Neural cell (in vitro differentiated cells): ENCODE data around the gene KLHL6. TPM values are rescaled to one million over a fixed set of nuclear protein-coding genes. Genes with fewer than 3 reads are reported as not detected.

Source experiments
- H2AFZ ChIP-seq: fragments of 200-600, 300-800 bp; sonication (generic), shearing (Covaris generic); 2 replicates; pipeline ENCODE4 v1.6.0; 2014; ENCODE audit warnings: low read depth, mild to moderate bottlenecking, antibody characterized with exemption, low read length, moderate library complexity
- H3F3A ChIP-seq: fragments of 200-600 bp; shearing (Covaris generic); 2 replicates; pipeline ENCODE4 v1.6.1; 2016; ENCODE audit warnings: mild to moderate bottlenecking, moderate library complexity, mixed read lengths, antibody characterized with exemption, low read length; ENCODE audit not compliant: insufficient read depth, poor library complexity, severe bottlenecking
- H3K27ac ChIP-seq: fragments of 200-600, 300-800 bp; sonication (generic), shearing (Covaris generic); 2 replicates; pipeline ENCODE4 v1.5.1; 2014; ENCODE audit warnings: mild to moderate bottlenecking, low read length, moderate library complexity
- H3K27me3 ChIP-seq: fragments of 300-800, 200-600 bp; sonication (generic), shearing (Covaris generic); 2 replicates; pipeline ENCODE4 v1.6.0; 2014; ENCODE audit warnings: mild to moderate bottlenecking, low read depth, low read length, moderate library complexity; ENCODE audit not compliant: insufficient read depth
- H3K36me3 ChIP-seq: fragments of 300-800, 200-600 bp; sonication (generic), shearing (Covaris generic); 2 replicates; pipeline ENCODE4 v1.5.1; 2014; ENCODE audit warnings: mild to moderate bottlenecking, antibody characterized with exemption, low read length, moderate library complexity; ENCODE audit not compliant: insufficient read depth
- H3K4me2 ChIP-seq: fragments of 300-800, 200-600 bp; sonication (generic), shearing (Covaris generic); 2 replicates; pipeline ENCODE4 v1.6.0; 2014; ENCODE audit warnings: mild to moderate bottlenecking, low read length
- H3K4me3 ChIP-seq: fragments of 300-800, 200-600 bp; sonication (generic), shearing (Covaris generic); 2 replicates; pipeline ENCODE4 v1.5.1; 2014; ENCODE audit warnings: mild to moderate bottlenecking, low read length, moderate library complexity
- H3K79me2 ChIP-seq: fragments of 200-600 bp; shearing (Covaris generic); replicated peaks from 2 replicates; pipeline ENCODE4 v1.6.0; 2014; ENCODE audit warnings: mild to moderate bottlenecking, low read length, moderate library complexity; ENCODE audit not compliant: insufficient read depth
- H3K9ac ChIP-seq: fragments of 300-800, 200-600 bp; sonication (generic), shearing (Covaris generic); 2 replicates; pipeline ENCODE4 v1.6.1; 2016; ENCODE audit warnings: mild to moderate bottlenecking, low read length, mixed read lengths
- H3K9me2 ChIP-seq: fragments of 200-600 bp; shearing (Covaris generic); 2 replicates; pipeline ENCODE4 v1.6.1; 2016; ENCODE audit warnings: mild to moderate bottlenecking, low read length, mixed read lengths; ENCODE audit not compliant: insufficient read depth
- H3K9me3 ChIP-seq: fragments of 200-600, 300-800 bp; sonication (generic), shearing (Covaris generic); 2 replicates; pipeline ENCODE4 v1.6.1; 2016; ENCODE audit warnings: mild to moderate bottlenecking, mixed run types, low read length, moderate library complexity, mixed read lengths
- H4K20me1 ChIP-seq: fragments of 200-600 bp; shearing (Covaris generic); 2 replicates; pipeline ENCODE4 v1.6.1; 2016; ENCODE audit warnings: mild to moderate bottlenecking, mixed run types; ENCODE audit not compliant: insufficient read depth
- EP300 ChIP-seq: fragments of 450-650 bp; conservative IDR thresholded peaks from 2 replicates; pipeline ENCODE4 v1.6.1; 2014; ENCODE audit warnings: antibody characterized with exemption, mild to moderate bottlenecking, moderate library complexity; ENCODE audit not compliant: poor library complexity, severe bottlenecking
- EZH2 ChIP-seq: fragments of 200-600, 300-800 bp; shearing (Covaris generic), sonication (generic); IDR thresholded peaks from 2 replicates; pipeline ENCODE4 v1.6.1; 2014; ENCODE audit warnings: antibody characterized with exemption, low read length, borderline replicate concordance, mild to moderate bottlenecking; ENCODE audit not compliant: insufficient read depth, poor library complexity, severe bottlenecking
- MXI1 ChIP-seq: fragments of 450-650 bp; conservative IDR thresholded peaks from 2 replicates; pipeline ENCODE4 v1.6.1; 2014; ENCODE audit warnings: antibody characterized with exemption, mild to moderate bottlenecking; ENCODE audit not compliant: poor library complexity, severe bottlenecking
- POLR2AphosphoS5 ChIP-seq: IDR thresholded peaks from 2 replicates; pipeline ENCODE4 v1.6.1; 2012
- RAD21 ChIP-seq: fragments of 450-650 bp; conservative IDR thresholded peaks from 2 replicates; pipeline ENCODE4 v1.6.1; 2014; ENCODE audit warnings: antibody characterized with exemption, mild to moderate bottlenecking, moderate library complexity
- REST ChIP-seq: IDR thresholded peaks from 2 replicates; pipeline ENCODE4 v1.6.1; 2012; ENCODE audit warnings: borderline replicate concordance
- SMC3 ChIP-seq: fragments of 450-650 bp; conservative IDR thresholded peaks from 2 replicates; pipeline ENCODE4 v1.6.1; 2014; ENCODE audit warnings: antibody characterized with exemption, mild to moderate bottlenecking, moderate library complexity; ENCODE audit not compliant: poor library complexity
- TAF1 ChIP-seq: IDR thresholded peaks from 2 replicates; pipeline ENCODE4 v1.6.1; 2012; ENCODE audit warnings: low read depth
- polyA plus RNA-seq: library from polyadenylated mRNA; depleted of rRNA; stranded (reverse); fragments of >200 nt; gene quantifications from 2 replicates; pipeline ENCODE4 v1.2.3, GENCODE V29; 2014
- TF ChIP-seq, protein P1 (sequence below): fragments of 450-650 bp; IDR thresholded peaks from 2 replicates; pipeline ENCODE4 v1.5.1; 2014; ENCODE audit warnings: antibody characterized with exemption, mild to moderate bottlenecking, moderate library complexity; ENCODE audit not compliant: poor library complexity, severe bottlenecking

Gene KLHL6
- polyA plus RNA-seq, 1 donor from 2014 or later = not detected

DNA sequence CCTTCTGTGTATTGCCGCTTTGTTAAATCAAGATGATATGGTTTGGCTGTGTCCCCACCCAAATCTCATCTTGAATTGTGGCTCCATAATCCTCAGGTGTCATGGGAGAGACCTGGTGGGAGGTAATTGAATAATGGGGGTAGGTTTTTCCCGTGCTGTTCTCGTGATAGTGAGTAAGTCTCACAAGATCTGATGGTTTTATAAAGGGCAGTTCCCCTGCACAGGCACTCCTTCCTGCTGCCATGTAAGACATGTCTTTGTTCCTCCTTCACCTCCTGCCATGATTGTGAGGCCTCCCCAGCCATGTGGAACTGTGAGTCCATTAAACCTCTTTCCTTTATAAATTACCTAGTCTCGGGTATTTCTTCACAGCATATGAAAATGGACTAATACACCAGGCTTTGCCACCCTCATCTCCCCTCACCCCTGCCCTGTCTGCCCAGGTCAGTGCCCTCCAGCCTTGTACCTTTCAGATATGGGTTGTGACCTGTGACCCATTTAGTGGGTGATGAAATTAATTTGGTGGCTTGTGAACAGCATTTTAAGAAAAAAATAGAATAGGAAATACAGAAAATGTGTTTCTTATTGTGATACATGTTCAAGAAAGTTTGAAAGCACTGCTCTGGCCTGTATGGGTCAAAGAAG, 71.0 kb downstream of the KLHL6 start:
- no peaks in the 10 kb centered on the region for H3F3A ChIP-seq
- H3K4me3 ChIP-seq = no peak overlapping the region
- H3K27me3 ChIP-seq = no peaks in the 10 kb centered on the region
- H2AFZ ChIP-seq = no peak overlapping the region
- no peak for TF ChIP-seq POLR2AphosphoS5
- TF ChIP-seq, protein P1, sequence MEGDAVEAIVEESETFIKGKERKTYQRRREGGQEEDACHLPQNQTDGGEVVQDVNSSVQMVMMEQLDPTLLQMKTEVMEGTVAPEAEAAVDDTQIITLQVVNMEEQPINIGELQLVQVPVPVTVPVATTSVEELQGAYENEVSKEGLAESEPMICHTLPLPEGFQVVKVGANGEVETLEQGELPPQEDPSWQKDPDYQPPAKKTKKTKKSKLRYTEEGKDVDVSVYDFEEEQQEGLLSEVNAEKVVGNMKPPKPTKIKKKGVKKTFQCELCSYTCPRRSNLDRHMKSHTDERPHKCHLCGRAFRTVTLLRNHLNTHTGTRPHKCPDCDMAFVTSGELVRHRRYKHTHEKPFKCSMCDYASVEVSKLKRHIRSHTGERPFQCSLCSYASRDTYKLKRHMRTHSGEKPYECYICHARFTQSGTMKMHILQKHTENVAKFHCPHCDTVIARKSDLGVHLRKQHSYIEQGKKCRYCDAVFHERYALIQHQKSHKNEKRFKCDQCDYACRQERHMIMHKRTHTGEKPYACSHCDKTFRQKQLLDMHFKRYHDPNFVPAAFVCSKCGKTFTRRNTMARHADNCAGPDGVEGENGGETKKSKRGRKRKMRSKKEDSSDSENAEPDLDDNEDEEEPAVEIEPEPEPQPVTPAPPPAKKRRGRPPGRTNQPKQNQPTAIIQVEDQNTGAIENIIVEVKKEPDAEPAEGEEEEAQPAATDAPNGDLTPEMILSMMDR = no peak
- no peak for TF ChIP-seq TAF1
- TF ChIP-seq EP300 = no peak
- TF ChIP-seq REST = no peak
- TF ChIP-seq RAD21 = no peak
- no peak for TF ChIP-seq MXI1
- TF ChIP-seq EZH2 = no peak
- no peak for TF ChIP-seq SMC3
- H3K9ac ChIP-seq = no peak overlapping the region
- H3K79me2 ChIP-seq = no peaks in the 10 kb centered on the region
- H3K4me2 ChIP-seq = no peak overlapping the region
- H3K9me2 ChIP-seq = no peaks in the 10 kb centered on the region
- no peaks in the 10 kb centered on the region for H3K36me3 ChIP-seq
- no peaks in the 10 kb centered on the region for H4K20me1 ChIP-seq
- no peak overlapping the region for H3K27ac ChIP-seq
- no peaks in the 10 kb centered on the region for H3K9me3 ChIP-seq

- H3K27me3 ChIP-seq = no peaks in the 10 kb centered on the region
- H3F3A ChIP-seq = no peaks in the 10 kb centered on the region
- H3K27ac ChIP-seq = no peak overlapping the region
- no peak overlapping the region for H3K9ac ChIP-seq
- no peaks in the 10 kb centered on the region for H3K36me3 ChIP-seq
- H4K20me1 ChIP-seq = no peaks in the 10 kb centered on the region
- no peak for TF ChIP-seq POLR2AphosphoS5
- TF ChIP-seq EZH2 = no peak
- no peak for TF ChIP-seq MXI1
- TF ChIP-seq REST = no peak
- TF ChIP-seq RAD21 = no peak
- TF ChIP-seq, protein P1 = no peak
- no peak for TF ChIP-seq TAF1
- TF ChIP-seq EP300 = no peak
- no peak for TF ChIP-seq SMC3
- no peak overlapping the region for H3K4me3 ChIP-seq
- H3K9me2 ChIP-seq = no peaks in the 10 kb centered on the region
- no peak overlapping the region for H2AFZ ChIP-seq
- no peak overlapping the region for H3K4me2 ChIP-seq
- H3K79me2 ChIP-seq = no peaks in the 10 kb centered on the region
- no peaks in the 10 kb centered on the region for H3K9me3 ChIP-seq
These were observed 73.9 kb downstream of the KLHL6 start for GRCh38 chr3:183481582-183481981.
